ENCODE data around the gene SORL1.

Gene SORL1

GRCh38 chr11:121661880-121662486, 209.9 kb downstream of the SORL1 start:
- TF ChIP-seq GATA2 (IDR thresholded peaks at IDR 0.05; ENCODE audit: low read depth, low read length) = no peak
- no peak for TF ChIP-seq GATA3 (IDR thresholded peaks at IDR 0.05; ENCODE audit: low read depth, low read length)

GRCh38 chr11:121664144-121664543, 212.0 kb downstream of the SORL1 start:
- TF ChIP-seq GATA2 (IDR thresholded peaks at IDR 0.05; ENCODE audit: low read depth, low read length) (no peak), GATA3 (IDR thresholded peaks at IDR 0.05; ENCODE audit: low read depth, low read length) (no peak)

- TF ChIP-seq GATA2 (IDR thresholded peaks at IDR 0.05; ENCODE audit: low read depth, low read length) (no peak), GATA3 (IDR thresholded peaks at IDR 0.05; ENCODE audit: low read depth, low read length) (no peak)
Measured at GRCh38 chr11:121665206-121665838, 213.2 kb downstream of the SORL1 start.

GRCh38 chr11:121667836-121668235, 215.7 kb downstream of the SORL1 start:
- TF ChIP-seq GATA2 (IDR thresholded peaks at IDR 0.05; ENCODE audit: low read depth, low read length) = no peak
- TF ChIP-seq GATA3 (IDR thresholded peaks at IDR 0.05; ENCODE audit: low read depth, low read length) = no peak

GRCh38 chr11:121669422-121669821, 217.3 kb downstream of the SORL1 start:
- TF ChIP-seq GATA3 (IDR thresholded peaks at IDR 0.05; ENCODE audit: low read depth, low read length) (no peak), GATA2 (IDR thresholded peaks at IDR 0.05; ENCODE audit: low read depth, low read length) (no peak)

- TF ChIP-seq GATA2 (IDR thresholded peaks at IDR 0.05; ENCODE audit: low read depth, low read length) (no peak), GATA3 (IDR thresholded peaks at IDR 0.05; ENCODE audit: low read depth, low read length) (no peak)
Measured at GRCh38 chr11:121670266-121670665, 218.2 kb downstream of the SORL1 start.

GRCh38 chr11:121670805-121671282, 218.7 kb downstream of the SORL1 start:
- TF ChIP-seq GATA3 (IDR thresholded peaks at IDR 0.05; ENCODE audit: low read depth, low read length) (no peak), GATA2 (IDR thresholded peaks at IDR 0.05; ENCODE audit: low read depth, low read length) (no peak)

GRCh38 chr11:121671283-121672168, 219.4 kb downstream of the SORL1 start:
- TF ChIP-seq GATA2 (IDR thresholded peaks at IDR 0.05; ENCODE audit: low read depth, low read length) (peak; percentile 54), GATA3 (IDR thresholded peaks at IDR 0.05; ENCODE audit: low read depth, low read length) (no peak)

- no peak for TF ChIP-seq GATA3 (IDR thresholded peaks at IDR 0.05; ENCODE audit: low read depth, low read length)
- TF ChIP-seq GATA2 (IDR thresholded peaks at IDR 0.05; ENCODE audit: low read depth, low read length) = peak; percentile 41
Measured at GRCh38 chr11:121672630-121673487, 220.7 kb downstream of the SORL1 start.

GRCh38 chr11:121681550-121682268, 229.6 kb downstream of the SORL1 start:
- TF ChIP-seq GATA2 (IDR thresholded peaks at IDR 0.05; ENCODE audit: low read depth, low read length) (no peak), GATA3 (IDR thresholded peaks at IDR 0.05; ENCODE audit: low read depth, low read length) (no peak)
